GM19324 (cell line): ENCODE data around the gene PRXL2B.
"Not testable (repeated sequence)": the region's sequence is repeated elsewhere in the genome, so short reads cannot be mapped to it uniquely, and the experiment has no call there.

ENCODE experiments used
- ATAC-seq: cut with Tn5 transposase; IDR thresholded peaks from one replicate; pipeline ENCODE4 v1.9.1; 2021; ENCODE audit warnings: mild to moderate bottlenecking, moderate library complexity; ENCODE audit not compliant: unreplicated experiment, low FRiP score

PRXL2B gene

GRCh38 chr1:2586154-2587070 is at the start of gene PRXL2B:
Gene PRXL2B, plus strand, starts transcription at chr1:2586777. Its CDS starts 109 bp downstream, at chr1:2586886.
- ATAC-seq = peak; percentile 82

GRCh38 chr1:2537784-2538115 is 48.8 kb upstream of the PRXL2B start:
- ATAC-seq = no peak

GRCh38 chr1:2538376-2538775 is 48.2 kb upstream of the PRXL2B start:
- ATAC-seq = no peak

GRCh38 chr1:2538872-2539271 is 47.7 kb upstream of the PRXL2B start:
- no peak for ATAC-seq

GRCh38 chr1:2539312-2539907 is 47.2 kb upstream of the PRXL2B start:
- no peak for ATAC-seq

- no peak for ATAC-seq
Observed at GRCh38 chr1:2540816-2541492, 45.6 kb upstream of the PRXL2B start.

- no peak for ATAC-seq
Observed at GRCh38 chr1:2541619-2542245, 44.8 kb upstream of the PRXL2B start.

GRCh38 chr1:2542246-2542915 is 44.2 kb upstream of the PRXL2B start:
- no peak for ATAC-seq

- no peak for ATAC-seq
Observed at GRCh38 chr1:2543543-2544092, 43.0 kb upstream of the PRXL2B start.

- ATAC-seq = no peak
Observed at GRCh38 chr1:2544093-2544874, 42.3 kb upstream of the PRXL2B start.

GRCh38 chr1:2544875-2545640 is 41.5 kb upstream of the PRXL2B start:
- no peak for ATAC-seq

GRCh38 chr1:2545754-2546514 is 40.6 kb upstream of the PRXL2B start:
- ATAC-seq = peak; percentile 37

- peak; percentile 22 for ATAC-seq
Observed at GRCh38 chr1:2546515-2547209, 39.9 kb upstream of the PRXL2B start.

GRCh38 chr1:2547210-2548067 is 39.1 kb upstream of the PRXL2B start:
- no peak for ATAC-seq

GRCh38 chr1:2548068-2548589 is 38.4 kb upstream of the PRXL2B start:
- peak; percentile 15 for ATAC-seq

- ATAC-seq = not testable (repeated sequence)
Observed at GRCh38 chr1:2549367-2550029, 37.1 kb upstream of the PRXL2B start.
